HepG2 (cell line): ENCODE measurements around the gene UCN. TPM values are rescaled to one million over a fixed set of nuclear protein-coding genes. Genes with fewer than 3 reads are reported as not detected.

ENCODE experiments used
- BCL6 ChIP-seq: IDR thresholded peaks from 2 replicates; pipeline ENCODE4 v1.6.1; 2016; ENCODE audit warnings: missing genetic modification reagents, missing compliant biosample characterization
- FOXK1 ChIP-seq: sonication (generic); formaldehyde crosslinking; IDR thresholded peaks from 2 replicates; pipeline ENCODE4 v1.4.0; 2020; ENCODE audit warnings: low read depth, missing genetic modification reagents, borderline replicate concordance
- JARID2 ChIP-seq: sonication (generic); formaldehyde crosslinking; IDR thresholded peaks from 2 replicates; pipeline ENCODE4 v1.8.1; 2023; ENCODE audit warnings: missing genetic modification reagents, inconsistent platforms; ENCODE audit not compliant: insufficient replicate concordance
- JUN ChIP-seq: sonication (generic); formaldehyde crosslinking; IDR thresholded peaks from 2 replicates; pipeline ENCODE4 v1.4.0; 2020; ENCODE audit warnings: mild to moderate bottlenecking, missing genetic modification reagents
- NR2F6 ChIP-seq, 2 experiments: IDR thresholded peaks; 2 replicates each; pipeline ENCODE4 v1.6.1; 2016; ENCODE audit warnings: antibody characterized with exemption in 1 of 2, mild to moderate bottlenecking in 1 of 2
- RFX3 ChIP-seq: IDR thresholded peaks from 2 replicates; pipeline ENCODE4 v1.6.1; 2016; ENCODE audit warnings: missing biosample characterization, missing genetic modification reagents
- TCF7L2 ChIP-seq: IDR thresholded peaks from 2 replicates; pipeline ENCODE4 v1.6.1; 2011; ENCODE audit warnings: mild to moderate bottlenecking, low read depth, low read length, moderate library complexity
- polyA plus RNA-seq, 8 experiments: library from polyadenylated mRNA; depleted of rRNA in 3 of 8; stranded (reverse) in 7 of 8; unstranded in 1 of 8; fragments of >200 nt; fragmentation: Illumina TruSeq in 4 of 8; extraction: Trizol in 4 of 8; gene quantifications; 2 replicates each; pipeline versions ENCODE4 v1.2.1 to v1.2.3, GENCODE V29; 2011 to 2016; ENCODE audit warnings: low read depth in 4 of 8, missing spikeins in 1 of 8, mixed read lengths in 1 of 8; ENCODE audit not compliant: insufficient read depth in 1 of 8
- total RNA-seq, 5 experiments: library from RNA; depleted of rRNA; stranded (reverse); fragments of >200 nt; fragmentation: Illumina TruSeq; extraction: Trizol; gene quantifications; 2 replicates each; pipeline ENCODE4 v1.2.3, GENCODE V29; 2016; ENCODE audit warnings: low read depth in 1 of 5
- TF ChIP-seq, protein P1 (sequence below): sonication (generic); formaldehyde crosslinking; IDR thresholded peaks from 2 replicates; pipeline ENCODE4 v1.5.0; 2020; ENCODE audit warnings: mild to moderate bottlenecking, missing genetic modification reagents, borderline replicate concordance
- TF ChIP-seq, protein P2 (sequence below): sonication (generic); formaldehyde crosslinking; IDR thresholded peaks from 2 replicates; pipeline ENCODE4 v1.4.0; 2020; ENCODE audit warnings: missing genetic modification reagents
- TF ChIP-seq, protein P3 (sequence below): IDR thresholded peaks from 2 replicates; pipeline ENCODE4 v1.6.1; 2016; ENCODE audit warnings: low read depth, borderline replicate concordance
- TF ChIP-seq, protein P4 (sequence below), 2 experiments: sonication (generic) in 1 of 2; formaldehyde crosslinking in 1 of 2; IDR thresholded peaks; 2 replicates each; pipeline versions ENCODE4 v1.5.1 to v1.6.1; 2011 to 2020; ENCODE audit warnings: borderline replicate concordance in 1 of 2, low read depth in 1 of 2, low read length in 1 of 2, mild to moderate bottlenecking in 1 of 2, missing genetic modification reagents in 1 of 2, moderate library complexity in 1 of 2
- TF ChIP-seq, protein P5 (sequence below): IDR thresholded peaks from 2 replicates; pipeline ENCODE4 v1.6.1; 2012; ENCODE audit warnings: low read depth, low read length, improper control_type of control experiment
- TF ChIP-seq, protein P6 (sequence below): sonication (generic); formaldehyde crosslinking; IDR thresholded peaks from 2 replicates; pipeline ENCODE4 v1.4.0; 2020; ENCODE audit warnings: missing genetic modification reagents

The UCN gene
- total and polyA plus RNA-seq, 2 of the 13 experiments (the other 11 are each of a cell fraction or from before 2014, with no cell fraction given), result 1.2 to 2.3 TPM

DNA sequence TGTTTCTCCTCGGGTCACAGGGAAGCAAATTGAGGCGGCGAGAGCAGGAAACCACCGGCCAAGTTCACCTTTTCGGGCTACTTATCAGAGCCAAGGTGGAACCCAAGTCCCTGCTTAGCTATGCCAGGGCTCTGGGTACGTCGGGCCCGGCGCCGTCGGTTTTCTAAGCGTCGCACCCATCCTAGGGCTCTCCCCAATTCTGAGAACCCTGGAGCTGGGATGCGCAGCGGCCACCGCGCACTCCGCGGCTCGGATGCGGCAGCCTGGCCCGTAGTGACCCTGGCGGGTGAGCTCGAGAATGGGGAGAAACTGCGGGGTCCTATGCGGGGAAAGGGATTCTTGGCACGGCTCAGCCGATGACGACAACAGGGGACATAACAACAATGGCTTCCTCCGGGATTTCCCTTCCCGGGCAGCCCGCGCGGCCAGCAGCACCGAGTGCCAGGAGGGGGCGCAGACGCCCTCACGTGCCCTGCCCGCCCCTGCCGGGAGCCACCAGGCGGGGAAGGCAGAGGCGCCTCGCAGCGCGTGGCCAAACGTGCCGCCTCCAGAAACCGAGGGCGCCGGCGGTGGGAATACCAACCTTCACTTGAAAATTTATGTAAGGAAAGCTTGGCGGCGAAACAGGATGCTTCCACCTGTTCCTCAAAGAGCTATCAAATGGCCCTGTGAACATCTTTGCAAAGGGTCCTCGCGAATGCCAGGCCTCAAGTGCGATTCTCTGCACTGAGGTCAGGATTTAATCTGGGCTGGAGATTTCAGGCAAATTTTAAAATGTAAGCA is 43.3 kb downstream of the UCN start (continued):
- TF ChIP-seq, protein P1, sequence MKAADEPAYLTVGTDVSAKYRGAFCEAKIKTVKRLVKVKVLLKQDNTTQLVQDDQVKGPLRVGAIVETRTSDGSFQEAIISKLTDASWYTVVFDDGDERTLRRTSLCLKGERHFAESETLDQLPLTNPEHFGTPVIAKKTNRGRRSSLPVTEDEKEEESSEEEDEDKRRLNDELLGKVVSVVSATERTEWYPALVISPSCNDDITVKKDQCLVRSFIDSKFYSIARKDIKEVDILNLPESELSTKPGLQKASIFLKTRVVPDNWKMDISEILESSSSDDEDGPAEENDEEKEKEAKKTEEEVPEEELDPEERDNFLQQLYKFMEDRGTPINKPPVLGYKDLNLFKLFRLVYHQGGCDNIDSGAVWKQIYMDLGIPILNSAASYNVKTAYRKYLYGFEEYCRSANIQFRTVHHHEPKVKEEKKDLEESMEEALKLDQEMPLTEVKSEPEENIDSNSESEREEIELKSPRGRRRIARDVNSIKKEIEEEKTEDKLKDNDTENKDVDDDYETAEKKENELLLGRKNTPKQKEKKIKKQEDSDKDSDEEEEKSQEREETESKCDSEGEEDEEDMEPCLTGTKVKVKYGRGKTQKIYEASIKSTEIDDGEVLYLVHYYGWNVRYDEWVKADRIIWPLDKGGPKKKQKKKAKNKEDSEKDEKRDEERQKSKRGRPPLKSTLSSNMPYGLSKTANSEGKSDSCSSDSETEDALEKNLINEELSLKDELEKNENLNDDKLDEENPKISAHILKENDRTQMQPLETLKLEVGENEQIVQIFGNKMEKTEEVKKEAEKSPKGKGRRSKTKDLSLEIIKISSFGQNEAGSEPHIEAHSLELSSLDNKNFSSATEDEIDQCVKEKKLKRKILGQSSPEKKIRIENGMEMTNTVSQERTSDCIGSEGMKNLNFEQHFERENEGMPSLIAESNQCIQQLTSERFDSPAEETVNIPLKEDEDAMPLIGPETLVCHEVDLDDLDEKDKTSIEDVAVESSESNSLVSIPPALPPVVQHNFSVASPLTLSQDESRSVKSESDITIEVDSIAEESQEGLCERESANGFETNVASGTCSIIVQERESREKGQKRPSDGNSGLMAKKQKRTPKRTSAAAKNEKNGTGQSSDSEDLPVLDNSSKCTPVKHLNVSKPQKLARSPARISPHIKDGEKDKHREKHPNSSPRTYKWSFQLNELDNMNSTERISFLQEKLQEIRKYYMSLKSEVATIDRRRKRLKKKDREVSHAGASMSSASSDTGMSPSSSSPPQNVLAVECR (CRISPR knock-in tag), result peak; percentile 72; the same call in 1 of the 2 replicates
- TF ChIP-seq FOXK1 (CRISPR knock-in tag) (peak; percentile 55; the same call in 1 of the 2 replicates), JUN (CRISPR knock-in tag) (no peak), RFX3 (CRISPR knock-in tag) (no peak), TCF7L2 (no peak), BCL6 (CRISPR knock-in tag) (peak; percentile 57), NR2F6 (IDR thresholded peaks at IDR 0.05) (no peak), NR2F6 (CRISPR knock-in tag; IDR thresholded peaks at IDR 0.05) (peak; percentile 55; the same call in 1 of the 2 replicates), JARID2 (no peak)
- TF ChIP-seq, protein P2, sequence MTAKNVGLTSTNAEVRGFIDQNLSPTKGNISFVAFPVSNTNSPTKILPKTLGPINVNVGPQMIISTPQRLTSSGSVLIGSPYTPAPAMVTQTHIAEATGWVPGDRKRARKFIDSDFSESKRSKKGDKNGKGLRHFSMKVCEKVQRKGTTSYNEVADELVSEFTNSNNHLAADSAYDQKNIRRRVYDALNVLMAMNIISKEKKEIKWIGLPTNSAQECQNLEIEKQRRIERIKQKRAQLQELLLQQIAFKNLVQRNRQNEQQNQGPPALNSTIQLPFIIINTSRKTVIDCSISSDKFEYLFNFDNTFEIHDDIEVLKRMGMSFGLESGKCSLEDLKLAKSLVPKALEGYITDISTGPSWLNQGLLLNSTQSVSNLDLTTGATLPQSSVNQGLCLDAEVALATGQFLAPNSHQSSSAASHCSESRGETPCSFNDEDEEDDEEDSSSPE (CRISPR knock-in tag), result peak; percentile 91
- TF ChIP-seq, protein P3, sequence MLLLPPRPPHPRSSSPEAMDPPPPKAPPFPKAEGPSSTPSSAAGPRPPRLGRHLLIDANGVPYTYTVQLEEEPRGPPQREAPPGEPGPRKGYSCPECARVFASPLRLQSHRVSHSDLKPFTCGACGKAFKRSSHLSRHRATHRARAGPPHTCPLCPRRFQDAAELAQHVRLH (CRISPR knock-in tag), result peak; percentile 58; the same call in 1 of the 2 replicates
- TF ChIP-seq, protein P4, sequence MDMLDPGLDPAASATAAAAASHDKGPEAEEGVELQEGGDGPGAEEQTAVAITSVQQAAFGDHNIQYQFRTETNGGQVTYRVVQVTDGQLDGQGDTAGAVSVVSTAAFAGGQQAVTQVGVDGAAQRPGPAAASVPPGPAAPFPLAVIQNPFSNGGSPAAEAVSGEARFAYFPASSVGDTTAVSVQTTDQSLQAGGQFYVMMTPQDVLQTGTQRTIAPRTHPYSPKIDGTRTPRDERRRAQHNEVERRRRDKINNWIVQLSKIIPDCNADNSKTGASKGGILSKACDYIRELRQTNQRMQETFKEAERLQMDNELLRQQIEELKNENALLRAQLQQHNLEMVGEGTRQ (IDR thresholded peaks at IDR 0.05; ENCODE audit: low read depth, low read length), result peak; percentile 67
- TF ChIP-seq, protein P4 (CRISPR knock-in tag; IDR thresholded peaks at IDR 0.05; ENCODE audit: borderline replicate concordance), result peak; percentile 80; the same call in 1 of the 2 replicates
- TF ChIP-seq, protein P5, sequence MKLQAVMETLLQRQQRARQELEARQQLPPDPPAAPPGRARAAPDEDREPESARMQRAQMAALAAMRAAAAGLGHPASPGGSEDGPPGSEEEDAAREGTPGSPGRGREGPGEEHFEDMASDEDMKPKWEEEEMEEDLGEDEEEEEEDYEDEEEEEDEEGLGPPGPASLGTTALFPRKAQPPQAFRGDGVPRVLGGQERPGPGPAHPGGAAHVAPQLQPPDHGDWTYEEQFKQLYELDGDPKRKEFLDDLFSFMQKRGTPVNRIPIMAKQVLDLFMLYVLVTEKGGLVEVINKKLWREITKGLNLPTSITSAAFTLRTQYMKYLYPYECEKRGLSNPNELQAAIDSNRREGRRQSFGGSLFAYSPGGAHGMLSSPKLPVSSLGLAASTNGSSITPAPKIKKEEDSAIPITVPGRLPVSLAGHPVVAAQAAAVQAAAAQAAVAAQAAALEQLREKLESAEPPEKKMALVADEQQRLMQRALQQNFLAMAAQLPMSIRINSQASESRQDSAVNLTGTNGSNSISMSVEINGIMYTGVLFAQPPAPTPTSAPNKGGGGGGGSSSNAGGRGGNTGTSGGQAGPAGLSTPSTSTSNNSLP, result no peak
- TF ChIP-seq, protein P6, sequence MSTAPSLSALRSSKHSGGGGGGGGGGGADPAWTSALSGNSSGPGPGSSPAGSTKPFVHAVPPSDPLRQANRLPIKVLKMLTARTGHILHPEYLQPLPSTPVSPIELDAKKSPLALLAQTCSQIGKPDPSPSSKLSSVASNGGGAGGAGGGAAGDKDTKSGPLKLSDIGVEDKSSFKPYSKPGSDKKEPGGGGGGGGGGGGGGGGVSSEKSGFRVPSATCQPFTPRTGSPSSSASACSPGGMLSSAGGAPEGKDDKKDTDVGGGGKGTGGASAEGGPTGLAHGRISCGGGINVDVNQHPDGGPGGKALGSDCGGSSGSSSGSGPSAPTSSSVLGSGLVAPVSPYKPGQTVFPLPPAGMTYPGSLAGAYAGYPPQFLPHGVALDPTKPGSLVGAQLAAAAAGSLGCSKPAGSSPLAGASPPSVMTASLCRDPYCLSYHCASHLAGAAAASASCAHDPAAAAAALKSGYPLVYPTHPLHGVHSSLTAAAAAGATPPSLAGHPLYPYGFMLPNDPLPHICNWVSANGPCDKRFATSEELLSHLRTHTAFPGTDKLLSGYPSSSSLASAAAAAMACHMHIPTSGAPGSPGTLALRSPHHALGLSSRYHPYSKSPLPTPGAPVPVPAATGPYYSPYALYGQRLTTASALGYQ (CRISPR knock-in tag), result peak; percentile 32; the same call in 1 of the 2 replicates
